H54 (cell line): Measurements from ENCODE around the gene INTS6.
A peak's percentile ranks its signal among the peaks of the same experiment; 100 is the strongest.

ENCODE experiments used
- DNase-seq: peaks from one replicate; pipeline ENCODE4 v3.0.0; 2011; ENCODE audit warnings: low spot score, mixed read lengths; ENCODE audit not compliant: insufficient read length
- FAIRE-seq: peaks from 3 replicates; lab custom pipeline; 2011; peaks lifted over from hg19 to GRCh38; lab: Jason Lieb, UNC
- POLR2A ChIP-seq: IDR thresholded peaks from 2 replicates; pipeline ENCODE4 v1.6.1; 2011; ENCODE audit warnings: low read depth, mild to moderate bottlenecking, low read length

The INTS6 gene, protein sequence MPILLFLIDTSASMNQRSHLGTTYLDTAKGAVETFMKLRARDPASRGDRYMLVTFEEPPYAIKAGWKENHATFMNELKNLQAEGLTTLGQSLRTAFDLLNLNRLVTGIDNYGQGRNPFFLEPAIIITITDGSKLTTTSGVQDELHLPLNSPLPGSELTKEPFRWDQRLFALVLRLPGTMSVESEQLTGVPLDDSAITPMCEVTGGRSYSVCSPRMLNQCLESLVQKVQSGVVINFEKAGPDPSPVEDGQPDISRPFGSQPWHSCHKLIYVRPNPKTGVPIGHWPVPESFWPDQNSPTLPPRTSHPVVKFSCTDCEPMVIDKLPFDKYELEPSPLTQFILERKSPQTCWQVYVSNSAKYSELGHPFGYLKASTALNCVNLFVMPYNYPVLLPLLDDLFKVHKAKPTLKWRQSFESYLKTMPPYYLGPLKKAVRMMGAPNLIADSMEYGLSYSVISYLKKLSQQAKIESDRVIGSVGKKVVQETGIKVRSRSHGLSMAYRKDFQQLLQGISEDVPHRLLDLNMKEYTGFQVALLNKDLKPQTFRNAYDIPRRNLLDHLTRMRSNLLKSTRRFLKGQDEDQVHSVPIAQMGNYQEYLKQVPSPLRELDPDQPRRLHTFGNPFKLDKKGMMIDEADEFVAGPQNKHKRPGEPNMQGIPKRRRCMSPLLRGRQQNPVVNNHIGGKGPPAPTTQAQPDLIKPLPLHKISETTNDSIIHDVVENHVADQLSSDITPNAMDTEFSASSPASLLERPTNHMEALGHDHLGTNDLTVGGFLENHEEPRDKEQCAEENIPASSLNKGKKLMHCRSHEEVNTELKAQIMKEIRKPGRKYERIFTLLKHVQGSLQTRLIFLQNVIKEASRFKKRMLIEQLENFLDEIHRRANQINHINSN

DNA sequence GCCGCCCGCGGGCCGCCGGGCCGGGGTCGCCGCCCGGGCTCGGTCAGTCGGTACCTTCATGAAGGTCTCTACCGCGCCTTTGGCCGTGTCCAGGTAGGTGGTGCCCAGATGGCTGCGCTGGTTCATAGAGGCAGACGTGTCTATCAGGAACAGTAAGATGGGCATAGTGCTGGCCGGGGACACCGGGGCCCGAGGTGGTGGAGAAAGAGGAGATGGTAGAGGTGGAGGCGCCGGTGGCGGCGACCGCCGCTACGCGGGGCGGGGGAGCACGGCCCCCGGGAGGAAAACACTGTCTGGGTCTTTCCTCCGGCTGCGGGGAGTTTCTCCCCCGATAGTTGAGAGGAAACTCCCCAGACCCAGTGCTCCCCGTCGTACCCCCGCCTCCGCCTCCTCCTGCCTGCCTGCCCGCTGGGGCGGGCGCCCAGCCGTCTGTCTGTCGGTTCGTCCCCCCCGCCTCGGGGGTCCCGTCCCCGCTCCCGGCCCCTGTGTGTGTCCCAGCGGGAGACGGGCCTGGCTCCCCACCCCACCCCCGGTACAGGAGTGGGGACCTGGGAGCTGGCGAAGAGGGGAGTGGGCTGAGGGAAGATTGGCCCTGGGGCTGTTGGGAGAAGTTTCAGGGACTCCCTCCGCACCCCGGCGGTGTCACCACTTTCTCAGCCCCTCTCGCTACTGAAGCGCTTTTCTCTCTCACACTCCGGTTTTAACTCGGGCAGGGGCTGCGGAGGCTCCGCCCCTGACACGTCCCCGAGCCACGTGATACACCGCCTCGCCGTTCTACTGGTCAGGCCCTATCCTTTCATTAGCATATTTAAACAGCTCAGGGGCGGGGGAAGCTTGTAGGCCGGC, at the start of gene INTS6:
INTS6 (minus strand) TSS at position 676 of the 846 bp plus-strand sequence; CDS start at position 165, 511 bp downstream.
- DNase-seq (peak; percentile 83), FAIRE-seq (peak; percentile 92)
- peak; percentile 99 for TF ChIP-seq POLR2A

DNA sequence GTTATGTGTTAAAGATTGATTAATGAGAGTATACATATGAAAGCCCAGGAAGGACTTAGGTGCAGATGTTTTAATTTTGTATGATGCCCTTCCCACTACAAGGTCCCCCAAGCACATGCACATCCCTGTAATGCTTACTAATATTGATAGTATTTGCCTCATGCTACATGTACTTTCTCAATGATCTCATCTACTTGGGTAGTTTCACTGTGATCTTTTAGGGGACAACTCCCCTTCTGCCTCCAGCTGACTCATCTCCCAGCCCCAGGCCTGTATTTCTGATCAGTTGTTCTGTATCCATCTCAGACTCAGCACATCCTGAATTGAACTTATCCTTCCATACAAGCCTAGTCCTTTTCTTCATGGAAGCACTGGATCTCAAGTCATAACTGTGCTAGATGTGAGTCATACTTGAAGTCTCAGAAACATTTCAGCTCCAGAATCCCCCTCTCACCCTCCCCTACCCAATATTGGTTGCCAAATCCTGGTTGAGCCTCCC, 49.4 kb upstream of the INTS6 start:
- no peak for TF ChIP-seq POLR2A
- no peak for DNase-seq
- peak; percentile 27 for FAIRE-seq

DNA sequence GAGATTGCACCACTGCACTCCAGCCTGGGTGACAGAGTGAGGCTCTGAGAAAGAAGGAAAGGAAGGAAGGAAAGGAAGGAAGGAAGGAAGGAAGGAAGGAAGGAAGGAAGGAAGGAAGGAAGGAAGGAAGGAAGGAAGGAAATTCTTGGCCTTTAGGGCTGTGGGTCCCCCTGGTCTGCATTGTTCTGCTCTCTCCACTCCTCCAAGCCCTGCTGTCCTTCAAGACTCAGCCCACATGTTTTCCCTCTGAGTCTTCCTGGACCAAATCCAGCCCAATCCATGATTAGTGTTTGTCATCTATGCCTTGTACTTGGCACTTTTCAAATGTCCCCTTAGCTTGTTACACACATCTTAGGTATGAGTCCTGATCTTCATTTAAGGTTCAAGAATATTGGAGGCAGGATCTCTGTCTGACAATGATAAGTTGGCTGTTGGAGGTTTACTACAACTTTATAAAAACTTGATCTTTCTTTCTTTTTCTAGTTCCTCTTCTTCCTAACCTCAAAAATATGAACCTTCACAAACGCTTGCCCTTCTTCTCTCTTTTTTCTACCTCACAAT, 48.8 kb upstream of the INTS6 start:
- FAIRE-seq = peak; percentile 75
- TF ChIP-seq POLR2A = no peak

DNA sequence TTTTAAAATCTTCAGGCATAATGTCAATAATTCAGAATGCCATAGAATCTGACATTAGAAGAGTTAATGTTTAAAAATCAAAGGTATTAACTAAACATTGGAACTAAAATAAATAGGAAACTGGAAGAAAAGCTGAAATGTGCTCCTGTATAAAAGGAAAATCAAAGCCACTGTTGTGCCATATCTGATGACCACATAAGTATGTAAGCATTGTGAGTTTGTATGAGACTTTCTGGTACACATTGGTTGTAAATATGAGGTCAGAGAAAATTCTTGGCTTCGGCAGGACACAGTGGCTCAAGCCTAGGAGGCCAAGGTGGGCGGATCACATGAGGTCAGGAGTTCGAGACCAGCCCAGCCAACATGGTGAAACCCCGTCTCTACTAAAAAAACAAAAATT, 48.3 kb upstream of the INTS6 start:
- DNase-seq (no peak), FAIRE-seq (no peak)
- TF ChIP-seq POLR2A = no peak

More for the DNA sequence above, 48.8 kb upstream of the INTS6 start:
- DNase-seq = peak; percentile 26

DNA sequence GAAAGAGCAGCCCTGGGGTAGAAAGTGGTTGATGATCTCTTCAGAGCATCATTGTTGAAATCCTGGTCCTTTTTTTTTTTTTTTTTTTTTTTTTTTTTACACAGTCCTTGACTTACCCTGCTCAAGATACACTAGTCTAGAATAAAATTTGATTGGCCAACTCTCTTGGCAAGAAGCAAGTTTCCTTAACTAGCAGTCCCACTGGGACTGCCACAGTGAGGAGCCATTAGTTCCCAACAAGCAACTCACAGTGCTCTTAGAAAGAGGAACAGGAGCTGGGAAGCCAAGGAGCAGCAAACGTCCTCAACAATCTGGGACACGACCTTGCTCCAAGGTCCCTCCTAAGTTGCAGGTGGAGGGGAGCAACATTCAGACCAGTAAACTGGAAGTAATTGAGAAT, 47.9 kb upstream of the INTS6 start:
- no peak for TF ChIP-seq POLR2A
- DNase-seq = no peak
- FAIRE-seq = no peak

DNA sequence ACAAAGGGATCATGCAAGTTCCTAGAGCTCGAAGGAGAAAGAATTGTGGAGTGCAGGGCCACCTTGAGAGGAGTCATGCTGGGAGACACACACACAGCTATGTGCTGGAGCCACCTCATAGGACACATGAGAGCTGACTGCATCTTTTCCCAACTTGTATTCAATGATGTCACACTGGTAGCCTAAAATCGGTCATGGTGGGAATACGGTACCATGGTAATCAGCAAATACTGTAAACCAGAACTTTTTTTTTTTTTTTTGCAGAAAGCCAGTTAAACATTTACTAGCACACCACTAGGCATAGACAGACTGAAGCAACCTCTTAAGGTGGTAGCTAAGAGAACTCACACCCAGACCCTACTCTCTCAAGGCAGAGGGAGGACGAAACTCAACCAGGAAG, 47.0 kb upstream of the INTS6 start:
- no peak for TF ChIP-seq POLR2A
- FAIRE-seq (no peak), DNase-seq (no peak)

DNA sequence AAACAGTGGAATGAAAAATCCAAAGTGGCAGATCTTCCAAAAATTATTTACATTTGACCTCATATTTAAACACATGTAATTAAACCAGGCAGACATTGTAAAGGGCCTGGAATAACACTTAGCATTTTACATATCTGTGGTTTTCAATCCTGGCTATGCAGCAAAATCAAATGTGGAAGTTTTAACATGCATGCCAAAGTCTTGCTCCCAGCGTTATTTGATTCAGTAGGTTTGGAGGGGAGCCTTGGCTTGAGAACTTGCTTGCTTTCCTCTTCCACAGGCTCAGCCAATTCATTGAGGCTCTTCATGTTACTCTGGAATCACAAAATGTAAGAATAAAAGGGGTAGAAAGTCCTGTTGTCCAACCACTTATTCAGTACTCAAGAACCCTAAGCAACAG, 42.5 kb upstream of the INTS6 start:
- DNase-seq = no peak
- no peak for FAIRE-seq
- no peak for TF ChIP-seq POLR2A

DNA sequence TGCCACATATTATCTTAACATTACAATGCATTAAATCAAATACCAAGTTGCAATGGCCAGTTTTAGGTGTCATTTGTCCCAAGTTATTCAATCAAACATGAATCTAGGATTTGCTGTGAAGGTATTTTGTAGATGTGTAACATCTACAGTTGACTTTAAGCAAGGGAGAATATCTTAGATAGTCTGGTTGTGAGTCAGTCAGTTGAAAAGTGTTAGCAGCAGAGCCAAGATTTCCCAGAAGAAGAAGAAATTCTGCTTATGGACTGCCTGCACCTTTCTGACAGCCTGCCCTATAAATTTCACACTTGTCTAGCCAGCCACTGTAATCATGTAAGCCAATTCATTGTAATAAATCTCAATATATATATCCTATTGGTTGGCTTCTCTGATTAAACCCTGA, 41.3 kb upstream of the INTS6 start:
- no peak for FAIRE-seq
- no peak for DNase-seq

DNA sequence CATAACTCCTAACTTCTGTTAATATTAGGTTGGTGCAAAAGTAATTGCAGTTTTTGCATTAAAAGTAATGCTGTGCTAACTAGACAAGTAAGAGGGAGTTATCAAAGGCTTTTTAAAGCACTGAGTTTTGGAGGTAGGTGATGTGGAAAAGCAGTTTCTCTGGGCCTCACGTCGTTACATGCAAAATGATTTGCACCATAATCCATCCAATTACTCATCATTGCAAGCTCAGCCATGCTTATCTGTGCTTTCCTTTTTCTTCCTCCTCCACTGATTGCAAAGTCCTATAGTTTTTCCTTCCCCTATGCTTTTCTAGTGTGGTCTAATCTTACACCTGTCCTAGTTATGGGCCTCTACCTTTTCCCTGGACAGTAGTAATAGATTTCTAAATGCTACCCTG, 35.4 kb upstream of the INTS6 start:
- no peak for DNase-seq
- TF ChIP-seq POLR2A = no peak
- no peak for FAIRE-seq

More for the DNA sequence above, 41.3 kb upstream of the INTS6 start:
- no peak for TF ChIP-seq POLR2A

DNA sequence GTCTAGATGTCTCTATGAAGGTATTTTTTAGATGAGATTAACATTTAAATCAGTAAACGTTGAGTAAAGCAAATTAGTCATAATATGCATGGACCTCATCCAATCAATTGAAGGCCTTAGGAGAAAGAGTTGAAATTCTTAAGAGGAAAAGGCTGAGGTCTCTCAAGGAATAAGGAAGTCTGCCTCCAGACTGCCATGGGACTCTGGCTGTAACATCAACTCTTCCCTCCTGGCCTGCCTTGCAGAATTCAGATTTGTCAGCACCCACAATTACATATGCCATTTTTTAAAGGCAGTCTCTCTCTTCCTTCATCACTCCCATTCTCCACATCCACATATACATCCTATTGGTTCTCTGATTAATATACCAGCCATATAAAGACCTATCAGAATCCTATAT, 28.8 kb upstream of the INTS6 start:
- DNase-seq (no peak), FAIRE-seq (no peak)
- TF ChIP-seq POLR2A = no peak

DNA sequence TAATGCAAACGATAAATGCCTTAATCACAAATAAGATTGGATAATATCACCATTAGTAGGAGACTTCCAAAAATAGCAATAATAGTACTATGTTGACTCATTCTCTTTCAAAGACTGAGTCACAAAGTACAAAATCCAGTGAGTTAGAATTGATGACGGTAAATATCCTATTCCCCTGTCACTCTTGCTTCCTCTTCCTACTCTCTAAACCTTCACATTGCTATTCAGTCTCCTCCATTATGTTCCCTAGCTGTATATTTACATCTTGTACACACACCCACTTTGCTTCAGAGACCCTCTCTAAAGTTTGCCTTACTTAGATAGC, 26.3 kb upstream of the INTS6 start:
- DNase-seq (no peak), FAIRE-seq (peak; percentile 65)
- no peak for TF ChIP-seq POLR2A

DNA sequence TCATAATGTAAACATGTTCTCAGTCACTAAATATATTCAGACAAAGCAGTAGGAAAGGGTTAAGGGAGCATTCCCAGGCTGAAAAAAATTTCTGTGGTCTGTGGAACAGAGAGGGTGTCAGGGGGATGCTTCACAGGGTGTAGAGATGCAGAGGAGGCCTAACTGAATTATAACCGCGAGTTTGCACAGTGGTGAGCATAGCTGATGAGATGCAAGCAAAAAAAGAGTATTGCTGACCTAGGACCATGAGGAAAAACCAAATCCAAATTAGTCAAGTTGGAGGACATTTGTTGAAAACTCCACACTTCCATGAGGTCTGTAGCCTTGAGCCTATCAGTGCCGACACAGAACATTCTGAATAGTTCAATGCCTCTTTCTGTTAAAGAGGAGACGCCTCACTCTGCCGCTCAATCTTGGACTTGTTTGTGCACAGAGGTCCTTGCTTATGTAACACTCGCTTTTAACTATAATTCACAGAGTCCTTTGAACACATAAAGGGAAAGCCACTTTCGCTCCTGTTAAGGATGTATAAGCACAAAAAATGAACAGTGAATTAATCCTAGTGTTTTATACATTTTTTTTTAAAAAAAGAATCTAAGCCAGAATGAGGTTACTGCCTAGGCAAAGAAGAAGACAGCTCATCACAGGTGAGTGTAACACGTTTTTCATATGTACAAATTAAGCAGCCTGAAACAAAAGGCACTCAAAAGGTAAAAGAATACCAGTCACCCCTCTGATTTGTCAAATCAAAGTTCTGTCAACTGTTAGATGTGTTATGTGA, 25.8 kb upstream of the INTS6 start:
- TF ChIP-seq POLR2A = no peak
- no peak for FAIRE-seq
- DNase-seq = no peak
